Small intestine (tissue), 7 donors: ENCODE measurements around the gene RPS6KA2. TPM values are rescaled to one million over a fixed set of nuclear protein-coding genes. Genes with fewer than 3 reads are reported as not detected.
A peak's percentile ranks its signal among the peaks of the same experiment; 100 is the strongest.

Source experiments
- DNase-seq, 2 donors: peaks; one replicate each; pipeline versions ENCODE4 v3.0.0 to v3.0.0-alpha.2; 2013
- FAIRE-seq: peaks from 2 replicates; lab custom pipeline; 2012; peaks lifted over from hg19 to GRCh38; lab: Jason Lieb, UNC
- H3K27ac ChIP-seq, 3 donors: one replicate each; pipeline ENCODE4 v1.5.1; 2013; ENCODE audit warnings: low read length in 2 of 3, mild to moderate bottlenecking in 2 of 3, control low read depth in 1 of 3, inconsistent platforms in 1 of 3, low read depth in 1 of 3, moderate library complexity in 1 of 3
- H3K27me3 ChIP-seq, 3 donors: one replicate each; pipeline ENCODE4 v1.6.1; 2013; ENCODE audit warnings: low read length in 3 of 3, inconsistent platforms in 1 of 3; ENCODE audit not compliant: control insufficient read depth in 3 of 3, insufficient read depth in 3 of 3
- H3K36me3 ChIP-seq, 3 donors: one replicate each; pipeline ENCODE4 v1.6.1; 2013; ENCODE audit warnings: low read length in 3 of 3, inconsistent platforms in 1 of 3, low read depth in 1 of 3, mild to moderate bottlenecking in 1 of 3, moderate library complexity in 1 of 3; ENCODE audit not compliant: control insufficient read depth in 3 of 3, insufficient read depth in 2 of 3
- H3K4me1 ChIP-seq, 3 donors: one replicate each; pipeline ENCODE4 v1.6.1; 2013; ENCODE audit warnings: low read length in 2 of 3, inconsistent platforms in 1 of 3, low read depth in 1 of 3, mild to moderate bottlenecking in 1 of 3, moderate library complexity in 1 of 3; ENCODE audit not compliant: control insufficient read depth in 3 of 3, insufficient read depth in 2 of 3
- H3K4me3 ChIP-seq, 3 donors: one replicate each; pipeline ENCODE4 v1.5.1; 2013; ENCODE audit warnings: low read length in 3 of 3, control low read depth in 1 of 3, inconsistent platforms in 1 of 3, low read depth in 1 of 3, mild to moderate bottlenecking in 1 of 3, moderate library complexity in 1 of 3
- H3K9me3 ChIP-seq, 2 donors: one replicate each; pipeline ENCODE4 v1.6.1; 2013; ENCODE audit warnings: low read depth in 1 of 2, low read length in 1 of 2; ENCODE audit not compliant: control insufficient read depth in 2 of 2, insufficient read depth in 1 of 2
- WGBS, 3 donors: extraction: QIAGEN DNeasy Blood & Tissue Kit; methylation state at CpG; one replicate each; pipeline ENCODE4 v1.1.7; 2013; 5-methylcytosine and 5-hydroxymethylcytosine counted together
- polyA plus RNA-seq, 4 donors: library from polyadenylated mRNA; stranded (reverse) in 3 of 4; unstranded in 1 of 4; fragments of 200-250 nt in 3 of 4; fragments of 120-200 nt in 1 of 4; gene quantifications; one replicate each; pipeline versions ENCODE4 v1.2.1 to v1.2.3, GENCODE V29; 2013
- donor health status: healthy with polysubstance abuse.
- donor health status: control.
- donor health status: control.
- donor health status: Bipolar disorder and iron deficiency.
- donor health status: healthy.

RPS6KA2 gene
- polyA plus RNA-seq, 4 donors, result 3.1 to 21.9 (median 7.3) TPM

GRCh38 chr6:166614171-166614583 is 12.9 kb downstream of the RPS6KA2 start:
- DNase-seq, result no peak
- H3K27me3 ChIP-seq, result no peaks in the 10 kb centered on the region
- H3K9me3 ChIP-seq, result no peaks in the 10 kb centered on the region
- WGBS, 3 donors, result 74 to 86% (median 77%) methylated on average over 12 of the region's 12 CpGs
- H3K27ac ChIP-seq, result peak overlapping the region in 1 of 3 donors; percentile 25
- no peak for FAIRE-seq
- no peak overlapping the region for H3K4me3 ChIP-seq
- peaks cover 0 to 7% (median 0%) of the 10 kb centered on the region in 3 donors for H3K36me3 ChIP-seq
- peaks cover 0 to 3% (median under 1%) of the 10 kb centered on the region in 3 donors for H3K4me1 ChIP-seq

DNA sequence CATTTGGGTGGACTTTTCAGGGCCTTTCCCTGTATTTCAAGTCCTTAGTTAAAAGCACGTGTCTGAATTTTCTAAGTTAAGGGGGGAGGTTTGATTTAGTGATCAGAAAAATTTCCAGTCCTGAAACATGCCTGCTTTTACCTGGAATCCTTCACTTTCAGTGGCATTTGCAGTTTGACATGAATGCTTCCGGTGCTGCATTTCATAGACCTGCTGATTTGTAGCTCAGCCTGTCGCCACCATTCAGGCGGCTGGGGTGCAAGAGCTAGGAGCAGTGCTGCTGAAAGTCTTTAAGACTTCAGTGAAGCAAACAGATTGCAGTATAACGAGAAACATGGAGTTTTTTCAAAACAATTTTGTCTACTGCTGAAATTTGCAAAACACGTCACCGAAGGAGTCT is 14.0 kb downstream of the RPS6KA2 start:
- Histone ChIP-seq H3K4me3 (no peak overlapping the region), H3K27me3 (no peaks in the 10 kb centered on the region), H3K27ac (no peak overlapping the region), H3K9me3 (no peaks in the 10 kb centered on the region), H3K36me3 (peaks cover 0 to 3% (median 0%) of the 10 kb centered on the region in 3 donors), H3K4me1 (peaks cover 0 to 2% (median 0%) of the 10 kb centered on the region in 3 donors)
- 89 to 93% (median 90%) methylated on average over 7 of the region's 7 CpGs for WGBS, 3 donors
- DNase-seq (no peak), FAIRE-seq (no peak)

DNA sequence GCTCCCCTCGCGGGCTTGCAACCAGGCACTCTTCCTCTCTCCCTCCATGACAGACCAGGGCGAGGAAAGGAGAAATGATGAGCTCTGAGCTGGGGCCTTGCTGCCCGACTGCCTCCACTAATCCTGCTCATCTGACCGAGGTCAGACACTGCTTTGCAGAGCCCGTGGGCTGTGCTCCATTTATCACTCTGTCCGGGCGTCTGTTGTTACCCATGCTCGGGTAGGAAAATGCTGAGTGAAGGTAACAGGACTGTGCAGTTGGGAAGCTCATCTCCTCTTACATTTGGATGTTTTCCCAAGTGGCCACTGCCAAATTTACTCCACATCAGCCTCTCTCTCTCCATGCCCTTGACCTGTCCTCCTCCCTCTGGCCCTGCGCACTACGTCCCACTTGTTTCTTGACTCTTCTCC is 14.6 kb downstream of the RPS6KA2 start:
- WGBS, 3 donors, result 76 to 86% (median 77%) methylated on average over 11 of the region's 11 CpGs
- peaks cover 0 to 3% (median 0%) of the 10 kb centered on the region in 3 donors for H3K36me3 ChIP-seq
- no peaks in the 10 kb centered on the region for H3K27me3 ChIP-seq
- no peak for DNase-seq
- no peak for FAIRE-seq
- no peak overlapping the region for H3K4me3 ChIP-seq
- no peaks in the 10 kb centered on the region for H3K9me3 ChIP-seq
- H3K4me1 ChIP-seq, result peaks cover 0 to 2% (median 0%) of the 10 kb centered on the region in 3 donors
- no peak overlapping the region for H3K27ac ChIP-seq

DNA sequence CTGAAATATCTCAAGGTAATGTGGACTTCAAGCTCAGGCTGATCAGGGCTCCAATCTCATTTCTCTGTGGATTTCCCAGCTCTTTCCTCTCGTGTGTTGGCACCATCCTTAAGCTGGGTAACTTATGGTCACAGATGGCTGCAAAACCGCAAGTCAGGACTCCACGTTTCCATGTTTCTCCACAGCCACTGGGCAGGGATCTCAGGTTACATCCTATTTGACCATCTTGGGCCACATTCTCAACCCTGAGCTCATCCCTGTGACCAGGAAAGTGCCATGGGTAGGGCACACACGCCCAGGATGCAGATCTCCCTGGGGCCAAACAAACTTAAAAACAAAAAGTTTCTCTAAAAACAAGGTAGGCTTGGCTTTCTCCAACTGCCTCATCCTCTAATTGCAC is 15.4 kb downstream of the RPS6KA2 start:
- Histone ChIP-seq H3K27me3 (no peaks in the 10 kb centered on the region), H3K36me3 (no peaks in the 10 kb centered on the region), H3K9me3 (no peaks in the 10 kb centered on the region), H3K27ac (no peak overlapping the region), H3K4me3 (no peak overlapping the region), H3K4me1 (peaks cover 0 to 4% (median 0%) of the 10 kb centered on the region in 3 donors)
- 85 to 90% (median 88%) methylated on average over 4 of the region's 4 CpGs for WGBS, 3 donors
- no peak for FAIRE-seq
- DNase-seq, result no peak

DNA sequence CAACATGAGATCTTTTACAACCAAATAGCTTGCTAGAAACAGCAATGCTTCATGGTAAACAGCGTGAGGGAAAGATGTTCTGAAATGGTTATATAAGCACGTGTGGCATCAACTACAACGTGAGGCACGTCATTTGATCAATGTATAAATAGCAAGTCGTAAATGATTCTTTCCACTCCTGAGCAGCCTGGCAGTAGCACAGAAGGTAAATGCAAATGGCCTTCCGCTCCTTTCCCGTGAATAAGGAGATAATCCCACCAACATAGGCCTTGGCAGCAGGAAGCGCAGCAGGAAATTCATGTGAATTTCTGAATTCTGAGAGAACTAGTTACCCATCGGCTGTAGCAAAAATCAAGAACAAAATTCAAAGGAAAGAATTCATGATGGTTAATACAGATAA is 17.0 kb downstream of the RPS6KA2 start:
- WGBS, 3 donors, result 80 to 83% (median 83%) methylated on average over 9 of the region's 9 CpGs
- FAIRE-seq (no peak), DNase-seq (no peak)
- Histone ChIP-seq H3K4me3 (no peak overlapping the region), H3K4me1 (peaks cover 0 to 2% (median 0%) of the 10 kb centered on the region in 3 donors), H3K36me3 (no peaks in the 10 kb centered on the region), H3K9me3 (no peaks in the 10 kb centered on the region), H3K27me3 (no peaks in the 10 kb centered on the region), H3K27ac (peak overlapping the region in 1 of 3 donors; percentile 42)

- no peak overlapping the region for H3K4me3 ChIP-seq
- no peaks in the 10 kb centered on the region for H3K27me3 ChIP-seq
- DNase-seq (peak in 1 of 2 donors; percentile 27), FAIRE-seq (no peak)
- no peaks in the 10 kb centered on the region for H3K9me3 ChIP-seq
- H3K36me3 ChIP-seq, result no peaks in the 10 kb centered on the region
- H3K4me1 ChIP-seq, result peaks cover 0 to 2% (median 0%) of the 10 kb centered on the region in 3 donors
- WGBS, 3 donors, result 66 to 90% (median 83%) methylated on average over 4 of the region's 4 CpGs
- H3K27ac ChIP-seq, result peak overlapping the region in 1 of 3 donors; percentile 32
These were observed 18.3 kb downstream of the RPS6KA2 start for GRCh38 chr6:166608774-166609173.

DNA sequence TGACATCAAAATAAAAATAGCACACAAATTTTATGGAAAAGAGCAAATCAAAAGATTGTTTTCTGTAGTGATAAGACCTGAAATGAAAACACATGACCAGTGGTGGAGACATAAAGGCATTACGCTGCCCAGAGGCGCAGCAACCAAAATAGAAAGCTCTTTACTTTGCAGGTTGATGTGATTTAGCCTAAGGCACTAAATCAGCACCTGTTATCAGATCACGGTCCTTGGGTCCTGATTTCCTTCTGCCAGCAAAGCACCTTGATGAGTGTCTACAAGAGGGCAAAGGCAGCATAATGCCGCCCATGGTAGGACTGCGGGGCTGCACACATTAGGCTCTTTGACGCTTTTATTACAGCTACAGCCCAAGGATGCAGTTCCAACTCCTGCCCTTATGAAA is 21.3 kb downstream of the RPS6KA2 start:
- WGBS, 3 donors, result 88 to 93% (median 88%) methylated on average over 6 of the region's 6 CpGs
- H3K4me3 ChIP-seq, result no peak overlapping the region

DNA sequence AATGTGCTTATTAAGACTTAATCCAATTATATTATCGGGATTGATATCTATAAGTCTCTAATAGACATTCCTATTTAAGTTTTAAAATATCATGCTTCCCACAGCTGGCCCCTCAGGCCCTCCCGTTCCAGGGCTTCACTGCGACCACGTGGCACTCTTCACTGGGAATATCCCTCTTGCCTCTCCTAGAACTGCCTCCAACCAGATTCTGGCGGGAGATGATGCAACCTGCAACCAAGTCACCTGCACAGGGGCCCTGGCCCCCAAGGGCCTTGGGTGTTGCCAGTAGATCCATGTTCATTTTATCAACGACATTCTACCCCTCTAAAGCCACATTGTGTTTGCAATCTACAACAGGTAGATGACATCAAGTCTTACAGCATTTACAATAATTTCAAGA is 22.1 kb downstream of the RPS6KA2 start:
- Histone ChIP-seq H3K36me3 (no peaks in the 10 kb centered on the region), H3K4me3 (no peak overlapping the region), H3K27me3 (no peaks in the 10 kb centered on the region), H3K9me3 (no peaks in the 10 kb centered on the region), H3K27ac (no peak overlapping the region), H3K4me1 (peaks cover 0 to 2% (median 0%) of the 10 kb centered on the region in 3 donors)
- no peak for DNase-seq
- no peak for FAIRE-seq
- WGBS, 3 donors, result 83 to 86% (median 83%) methylated on average over 6 of the region's 6 CpGs

More for the DNA sequence above, 21.3 kb downstream of the RPS6KA2 start:
- H3K4me1 ChIP-seq, result peaks cover 0 to 2% (median 0%) of the 10 kb centered on the region in 3 donors
- no peak for DNase-seq
- no peak for FAIRE-seq
- no peaks in the 10 kb centered on the region for H3K9me3 ChIP-seq
- no peak overlapping the region for H3K27ac ChIP-seq
- H3K36me3 ChIP-seq, result no peaks in the 10 kb centered on the region
- H3K27me3 ChIP-seq, result no peaks in the 10 kb centered on the region

DNA sequence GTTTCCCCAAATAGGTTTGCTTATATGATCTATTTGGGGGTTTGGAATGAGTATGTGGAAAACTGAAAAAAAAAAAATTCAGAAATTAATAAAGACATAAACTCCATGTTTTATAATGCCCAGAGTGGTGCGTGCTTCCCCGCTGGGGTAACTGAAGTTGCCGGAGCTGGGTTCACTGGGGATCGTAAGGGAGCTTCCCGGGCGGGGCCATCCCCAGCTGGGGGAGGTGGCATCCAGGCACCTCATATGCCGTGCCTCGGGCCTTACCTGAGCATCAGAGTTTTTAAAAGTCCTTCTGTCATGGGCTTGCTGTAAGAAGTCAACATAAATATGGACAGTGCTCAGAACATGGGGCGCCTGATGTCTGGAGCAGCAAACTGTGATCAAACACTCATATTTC is 22.7 kb downstream of the RPS6KA2 start:
- DNase-seq (no peak), FAIRE-seq (no peak)
- no peaks in the 10 kb centered on the region for H3K36me3 ChIP-seq
- no peak overlapping the region for H3K4me3 ChIP-seq
- peaks cover 0 to 2% (median 0%) of the 10 kb centered on the region in 3 donors for H3K4me1 ChIP-seq
- no peaks in the 10 kb centered on the region for H3K9me3 ChIP-seq
- 91 to 96% (median 91%) methylated on average over 9 of the region's 9 CpGs for WGBS, 3 donors
- no peaks in the 10 kb centered on the region for H3K27me3 ChIP-seq
- no peak overlapping the region for H3K27ac ChIP-seq
